Ascending aorta (tissue), 2 donors: Measurements from ENCODE around the gene GPNMB. TPM values are rescaled to one million over a fixed set of nuclear protein-coding genes. Genes with fewer than 3 reads are reported as not detected.

ENCODE experiments used
- DNase-seq, 2 donors: peaks; one replicate each; pipeline ENCODE4 v3.0.0-alpha.2; 2019; ENCODE audit warnings: low spot score in 2 of 2
- H3K27ac ChIP-seq, 2 donors: fragments of 200-600 bp; sonication (generic); one replicate each; pipeline ENCODE4 v1.5.1; 2016 to 2017; ENCODE audit warnings: mild to moderate bottlenecking in 1 of 2
- H3K27me3 ChIP-seq: fragments of 200-600 bp; sonication (generic); one replicate; pipeline ENCODE4 v1.5.1; 2017
- H3K36me3 ChIP-seq, 2 donors: fragments of 200-600 bp; sonication (generic); one replicate each; pipeline ENCODE4 v1.5.1; 2016
- H3K4me1 ChIP-seq, 2 donors: fragments of 200-600 bp; sonication (generic); one replicate each; pipeline ENCODE4 v1.5.1; 2016 to 2017; ENCODE audit warnings: mild to moderate bottlenecking in 1 of 2
- H3K4me3 ChIP-seq, 2 donors: fragments of 200-600 bp; sonication (generic); one replicate each; pipeline ENCODE4 v1.5.1; 2016 to 2017; ENCODE audit warnings: mild to moderate bottlenecking in 1 of 2
- H3K9me3 ChIP-seq, 2 donors: fragments of 200-600 bp; sonication (generic); one replicate each; pipeline ENCODE4 v1.5.1; 2016
- CTCF ChIP-seq, 3 experiments: fragments of 200-600 bp in 2 of 3; fragments of 450-650 bp in 1 of 3; sonication (generic) in 2 of 3; IDR thresholded peaks; one replicate each; pipeline ENCODE4 v1.5.1; 2016 to 2019; ENCODE audit warnings: antibody characterized with exemption in 3 of 3, mild to moderate bottlenecking in 1 of 3, moderate library complexity in 1 of 3
- intact Hi-C: fragments of 100-400 bp; cut with DNase I; formaldehyde crosslinking; loops from one replicate; pipeline ENCODE4 v1.15.1; 2023
- total RNA-seq: library from RNA; depleted of rRNA; stranded (reverse); fragments of >200 nt; gene quantifications from one replicate; pipeline ENCODE4 v1.1.0, GENCODE V29; 2016

The GPNMB gene
- total RNA-seq, 1 donor from 2014 or later = 46.4 TPM

GRCh38 chr7:23273141-23273599 is 26.6 kb downstream of the GPNMB start:
- no peaks in the 10 kb centered on the region for H3K9me3 ChIP-seq
- H3K36me3 ChIP-seq = peaks cover 17 to 22% of the 10 kb centered on the region in 2 donors
- H3K27me3 ChIP-seq = no peaks in the 10 kb centered on the region
- no peak overlapping the region for H3K27ac ChIP-seq
- intact Hi-C loops = no loop called here
- H3K4me1 ChIP-seq = no peaks in the 10 kb centered on the region
- no peak overlapping the region for H3K4me3 ChIP-seq
- TF ChIP-seq CTCF (IDR thresholded peaks at IDR 0.05) = peak; percentile 47 to 64 (median 54)
- DNase-seq = peak; percentile 39 to 86

- Histone ChIP-seq H3K4me1 (no peaks in the 10 kb centered on the region), H3K27ac (no peak overlapping the region), H3K36me3 (peaks cover 6 to 9% of the 10 kb centered on the region in 2 donors), H3K4me3 (no peak overlapping the region), H3K9me3 (no peaks in the 10 kb centered on the region), H3K27me3 (no peaks in the 10 kb centered on the region)
- TF ChIP-seq CTCF (IDR thresholded peaks at IDR 0.05) = no peak
- no peak for DNase-seq
- intact Hi-C loops = loop anchor here (5.0 kb wide), 1 partner anchor 186 kb away; no protein-coding TSS in a partner anchor
Observed at GRCh38 chr7:23275912-23276311, 29.3 kb downstream of the GPNMB start.

- no peak for DNase-seq
- intact Hi-C loops = loop anchor here (5.0 kb wide), 1 partner anchor 186 kb away; no protein-coding TSS in a partner anchor
Observed at GRCh38 chr7:23276376-23276775, 29.8 kb downstream of the GPNMB start.

GRCh38 chr7:23276947-23277346 is 30.4 kb downstream of the GPNMB start:
- Histone ChIP-seq H3K27me3 (no peaks in the 10 kb centered on the region), H3K36me3 (peaks cover 5 to 8% of the 10 kb centered on the region in 2 donors), H3K9me3 (no peaks in the 10 kb centered on the region), H3K4me3 (no peak overlapping the region), H3K4me1 (no peaks in the 10 kb centered on the region), H3K27ac (no peak overlapping the region)
- intact Hi-C loops = loop anchor here (5.0 kb wide), 1 partner anchor 185 kb away; no protein-coding TSS in a partner anchor
- DNase-seq = no peak
- TF ChIP-seq CTCF (IDR thresholded peaks at IDR 0.05) = no peak

More at GRCh38 chr7:23276376-23276775, 29.8 kb downstream of the GPNMB start:
- no peaks in the 10 kb centered on the region for H3K4me1 ChIP-seq
- peaks cover 5 to 8% of the 10 kb centered on the region in 2 donors for H3K36me3 ChIP-seq
- no peak overlapping the region for H3K4me3 ChIP-seq
- TF ChIP-seq CTCF (IDR thresholded peaks at IDR 0.05) = no peak
- H3K27ac ChIP-seq = no peak overlapping the region
- H3K9me3 ChIP-seq = no peaks in the 10 kb centered on the region
- no peaks in the 10 kb centered on the region for H3K27me3 ChIP-seq

- peak; percentile 33 to 65 (median 52) for TF ChIP-seq CTCF (IDR thresholded peaks at IDR 0.05)
- H3K4me1 ChIP-seq = no peaks in the 10 kb centered on the region
- DNase-seq = no peak
- H3K36me3 ChIP-seq = peaks cover 5 to 8% of the 10 kb centered on the region in 2 donors
- intact Hi-C loops = loop anchor here (5.0 kb wide), 1 partner anchor 185 kb away; no protein-coding TSS in a partner anchor
- no peak overlapping the region for H3K27ac ChIP-seq
- no peaks in the 10 kb centered on the region for H3K27me3 ChIP-seq
- no peaks in the 10 kb centered on the region for H3K9me3 ChIP-seq
- H3K4me3 ChIP-seq = no peak overlapping the region
Observed at GRCh38 chr7:23277359-23277989, 30.9 kb downstream of the GPNMB start.
